Body of pancreas (tissue), 4 donors: ENCODE data around the gene ZNF26. TPM values are rescaled to one million over a fixed set of nuclear protein-coding genes. Genes with fewer than 3 reads are reported as not detected.
"Not testable (repeated sequence)": the region's sequence is repeated elsewhere in the genome, so short reads cannot be mapped to it uniquely, and the experiment has no call there.

Experiments used
- ATAC-seq: fragments of 150-250 bp; one replicate; pipeline ENCODE4 v1.9.1; 2016
- DNase-seq, 4 donors: peaks; one replicate each; pipeline ENCODE4 v3.0.0-alpha.2; 2019
- H3K27ac ChIP-seq, 4 donors: fragments of 200-600 bp; sonication (generic); 1 replicate in 3 of 4; 2 replicates in 1 of 4; pipeline versions ENCODE4 v1.5.1 to v1.6.1; 2016 to 2019; ENCODE audit warnings: mild to moderate bottlenecking in 1 of 4, mixed read lengths in 1 of 4, moderate library complexity in 1 of 4
- H3K27me3 ChIP-seq, 2 donors: fragments of 200-600 bp; sonication (generic); one replicate each; pipeline ENCODE4 v1.6.0; 2016; ENCODE audit warnings: mild to moderate bottlenecking in 1 of 2
- H3K36me3 ChIP-seq, 2 donors: fragments of 200-600 bp; sonication (generic); replicated peaks in 1 of 2; 2 replicates each; pipeline ENCODE4 v1.5.1; 2016; ENCODE audit warnings: low read depth in 2 of 2; ENCODE audit not compliant: insufficient read depth in 1 of 2
- H3K4me1 ChIP-seq: fragments of 200-600 bp; sonication (generic); one replicate; pipeline ENCODE4 v1.6.0; 2016
- H3K4me3 ChIP-seq, 2 donors: fragments of 200-600 bp; sonication (generic); 1 replicate in 1 of 2; 2 replicates in 1 of 2; pipeline ENCODE4 v1.5.1; 2016 to 2019
- H3K9me3 ChIP-seq, 3 donors: fragments of 200-600 bp; sonication (generic); 1 replicate in 2 of 3; 2 replicates in 1 of 3; pipeline ENCODE4 v1.5.1; 2016
- CTCF ChIP-seq, 7 experiments: fragments of 450-650 bp in 4 of 7; fragments of 200-600 bp in 3 of 7; sonication (generic) in 3 of 7; IDR thresholded peaks; one replicate each; pipeline ENCODE4 v1.5.1; 2016 to 2019; ENCODE audit warnings: antibody characterized with exemption in 7 of 7
- POLR2A ChIP-seq, 3 donors: fragments of 450-650 bp; IDR thresholded peaks; one replicate each; pipeline ENCODE4 v1.6.1; 2016; ENCODE audit warnings: antibody characterized with exemption in 3 of 3, mild to moderate bottlenecking in 2 of 3
- WGBS, 2 donors: methylation state at CpG; one replicate each; pipeline ENCODE4 v1.1.5; 2017; 5-methylcytosine and 5-hydroxymethylcytosine counted together
- intact Hi-C: fragments of 100-400 bp; cut with DNase I; formaldehyde crosslinking; loops from one replicate; pipeline ENCODE4 v1.15.1; 2023
- total RNA-seq, 2 donors: library from RNA; depleted of rRNA; stranded (reverse); fragments of >200 nt; gene quantifications; one replicate each; pipeline ENCODE4 v1.1.0, GENCODE V29; 2016

Gene ZNF26
- total RNA-seq: 1 to 10 TPM; 7.5 to 8.6 TPM

- peak; percentile 91 to 94 (median 92) for DNase-seq
- intact Hi-C loops: no loop called here
Measured at GRCh38 chr12:132986001-132986884, at the start of gene ZNF26. Gene ZNF26 (plus strand): TSS chr12:132986367. CDS start chr12:132986841, 474 bp downstream.

DNA sequence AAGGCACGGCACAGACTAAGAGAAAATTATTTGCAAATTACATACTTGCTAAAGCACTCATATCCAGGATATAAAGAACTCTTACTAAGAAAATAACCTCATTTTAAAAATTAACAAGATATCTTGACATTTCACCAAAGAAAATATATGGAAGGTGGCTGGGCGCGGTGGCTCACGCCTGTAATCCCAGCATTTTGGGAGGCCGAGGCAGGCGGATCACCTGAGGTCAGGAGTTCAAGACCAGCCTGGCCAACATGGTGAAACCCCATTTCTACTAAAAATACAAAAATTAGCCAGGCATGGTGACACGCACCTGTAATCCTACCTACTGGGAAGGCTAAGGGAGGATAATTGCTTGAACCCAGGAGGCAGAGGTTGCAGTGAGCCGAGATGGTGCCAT is 49.2 kb upstream of the ZNF26 start:
- ATAC-seq, H3K36me3 ChIP-seq, DNase-seq, H3K27ac ChIP-seq, H3K27me3 ChIP-seq, intact Hi-C loops, H3K4me1 ChIP-seq, H3K4me3 ChIP-seq: not testable (repeated sequence)
- H3K9me3 ChIP-seq: peaks cover 0 to 46% (median 0%) of the 10 kb centered on the region in 3 donors
- WGBS, 2 donors: 91 to 98% methylated on average over 8 of the region's 8 CpGs

More at GRCh38 chr12:132986001-132986884, at the start of gene ZNF26:
- Histone ChIP-seq H3K27ac (peak within 1 kb of the TSS; percentile 65 to 89 (median 78)), H3K36me3 (no peaks in the 10 kb centered on the region), H3K4me1 (peaks cover 18% of the 10 kb centered on the region), H3K4me3 (peak within 1 kb of the TSS; percentile 42 to 94), H3K27me3 (no peaks in the 10 kb centered on the region), H3K9me3 (no peaks in the 10 kb centered on the region)
- 1 to 8% methylated on average over 6 to 76 of the region's 76 CpGs for WGBS, 2 donors
- TF ChIP-seq POLR2A (IDR thresholded peaks at IDR 0.05) (peak; percentile 40 to 80 (median 75)), CTCF (IDR thresholded peaks at IDR 0.05) (no peak)
- ATAC-seq: peak; percentile 100

- ATAC-seq (no peak), DNase-seq (no peak)
- Histone ChIP-seq H3K27ac (no peak overlapping the region), H3K27me3 (no peaks in the 10 kb centered on the region), H3K4me3 (no peak overlapping the region), H3K36me3 (peaks cover 5 to 7% of the 10 kb centered on the region in 2 donors), H3K9me3 (peaks cover 0 to 49% (median 0%) of the 10 kb centered on the region in 3 donors), H3K4me1 (no peaks in the 10 kb centered on the region)
- no peak for TF ChIP-seq POLR2A (IDR thresholded peaks at IDR 0.05)
- TF ChIP-seq CTCF (IDR thresholded peaks at IDR 0.05): no peak
- intact Hi-C loops: no loop called here
- WGBS, 2 donors: 95% methylated on average over 2 of the region's 2 CpGs
Measured at GRCh38 chr12:132937476-132937875, 48.7 kb upstream of the ZNF26 start.

DNA sequence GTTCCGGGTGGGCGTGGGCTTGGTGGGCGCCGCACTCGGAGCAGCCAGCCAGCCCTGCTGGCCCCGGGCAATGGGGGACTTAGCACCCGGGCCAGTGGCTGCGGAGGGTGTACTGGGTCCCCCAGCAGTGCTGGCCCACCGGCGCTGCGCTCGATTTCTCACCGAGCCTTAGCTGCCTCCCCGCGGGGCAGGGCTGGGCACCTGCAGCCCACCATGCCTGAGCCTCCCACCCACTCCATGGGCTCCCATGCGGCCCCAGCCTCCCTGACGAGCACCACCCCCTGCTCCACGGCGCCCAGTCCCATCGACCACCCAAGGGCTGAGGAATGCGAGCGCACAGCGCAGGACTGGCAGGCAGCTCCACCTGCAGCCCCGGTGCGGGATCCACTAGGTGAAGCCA is 47.4 kb upstream of the ZNF26 start:
- H3K27ac ChIP-seq, intact Hi-C loops, DNase-seq, H3K4me3 ChIP-seq, ATAC-seq, H3K27me3 ChIP-seq, H3K4me1 ChIP-seq: not testable (repeated sequence)
- peaks cover 12 to 18% of the 10 kb centered on the region in 2 donors for H3K36me3 ChIP-seq
- no CpG with 5 or more reads among the region's 25 CpGs for WGBS, 2 donors
- H3K9me3 ChIP-seq: peaks cover 0 to 51% (median 0%) of the 10 kb centered on the region in 3 donors

DNA sequence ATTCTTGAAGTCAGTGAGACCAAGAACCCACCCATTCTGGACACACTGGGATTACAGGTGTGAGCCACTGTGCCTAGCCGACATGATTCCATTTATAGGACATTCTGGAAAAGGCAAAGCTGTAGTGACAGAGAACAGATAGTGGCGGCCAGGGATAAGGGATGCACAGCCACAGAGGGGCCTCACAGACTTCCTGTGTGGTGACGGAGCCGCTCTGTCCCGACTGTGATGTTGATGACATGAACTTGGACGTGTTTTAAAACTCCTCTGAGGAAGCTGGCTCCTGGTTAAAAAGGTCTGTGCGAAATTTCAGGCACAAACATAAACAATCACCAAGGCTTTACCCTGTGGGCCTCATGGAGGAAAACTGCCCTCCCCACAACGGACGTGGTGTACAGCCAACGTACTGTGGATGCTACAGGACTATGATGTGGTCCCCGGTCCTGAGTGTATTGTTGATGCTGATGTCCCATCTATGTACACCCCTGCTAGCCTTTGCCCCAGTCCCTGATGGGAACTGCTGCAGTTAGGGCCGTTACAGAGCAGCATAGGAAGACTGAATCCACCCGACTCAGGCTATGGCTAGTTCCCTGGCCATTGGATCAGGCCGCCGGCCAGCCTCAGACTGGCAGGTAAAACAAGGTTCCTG is 46.0 kb upstream of the ZNF26 start:
- no peak for ATAC-seq
- Histone ChIP-seq H3K27ac (no peak overlapping the region), H3K9me3 (peaks cover 0 to 50% (median 0%) of the 10 kb centered on the region in 3 donors), H3K4me1 (no peaks in the 10 kb centered on the region), H3K4me3 (no peak overlapping the region), H3K27me3 (no peaks in the 10 kb centered on the region), H3K36me3 (peaks cover 18 to 24% of the 10 kb centered on the region in 2 donors)
- no peak for TF ChIP-seq POLR2A (IDR thresholded peaks at IDR 0.05)
- TF ChIP-seq CTCF (IDR thresholded peaks at IDR 0.05): no peak
- 96% methylated on average over 15 of the region's 15 CpGs for WGBS, 2 donors
- no peak for DNase-seq
- intact Hi-C loops: no loop called here
